Right lobe of liver (tissue), 4 donors: ENCODE results near the gene SMU1.

Source experiments
- CTCF ChIP-seq, 4 donors: fragments of 200-600 bp in 3 of 4; fragments of 450-650 bp in 1 of 4; IDR thresholded peaks; one replicate each; pipeline versions ENCODE4 v1.5.1 to v1.8.0; 2016 to 2022; ENCODE audit warnings: antibody characterized with exemption in 4 of 4, mild to moderate bottlenecking in 2 of 4
- POLR2A ChIP-seq: fragments of 450-650 bp; IDR thresholded peaks from one replicate; pipeline ENCODE4 v1.6.1; 2017; ENCODE audit warnings: antibody characterized with exemption, mild to moderate bottlenecking
- donor health status: DM: no; HTN: no; CAD: no.
- donor health status: DM: no; HTN: no; CAD: no.
- donor health status: DM: no; HTN: yes; CAD: no.

- TF ChIP-seq CTCF (IDR thresholded peaks at IDR 0.05) (no peak), POLR2A (no peak)
Observed at GRCh38 chr9:33046061-33046460, 30.4 kb downstream of the SMU1 start.
